Measurements from ENCODE around the gene SLC15A1. TPM values are rescaled to one million over a fixed set of nuclear protein-coding genes. Genes with fewer than 3 reads are reported as not detected.

The SLC15A1 gene
- total RNA-seq, 4 donors from 2014 or later = 0.19 to 5.3 (median 2.3) TPM

- intact Hi-C loops (cut with DNase I) = no loop called here
- no peaks in the 10 kb centered on the region for H3K9me3 ChIP-seq
- no peak for TF ChIP-seq POLR2A (IDR thresholded peaks at IDR 0.05)
- TF ChIP-seq, protein P1, sequence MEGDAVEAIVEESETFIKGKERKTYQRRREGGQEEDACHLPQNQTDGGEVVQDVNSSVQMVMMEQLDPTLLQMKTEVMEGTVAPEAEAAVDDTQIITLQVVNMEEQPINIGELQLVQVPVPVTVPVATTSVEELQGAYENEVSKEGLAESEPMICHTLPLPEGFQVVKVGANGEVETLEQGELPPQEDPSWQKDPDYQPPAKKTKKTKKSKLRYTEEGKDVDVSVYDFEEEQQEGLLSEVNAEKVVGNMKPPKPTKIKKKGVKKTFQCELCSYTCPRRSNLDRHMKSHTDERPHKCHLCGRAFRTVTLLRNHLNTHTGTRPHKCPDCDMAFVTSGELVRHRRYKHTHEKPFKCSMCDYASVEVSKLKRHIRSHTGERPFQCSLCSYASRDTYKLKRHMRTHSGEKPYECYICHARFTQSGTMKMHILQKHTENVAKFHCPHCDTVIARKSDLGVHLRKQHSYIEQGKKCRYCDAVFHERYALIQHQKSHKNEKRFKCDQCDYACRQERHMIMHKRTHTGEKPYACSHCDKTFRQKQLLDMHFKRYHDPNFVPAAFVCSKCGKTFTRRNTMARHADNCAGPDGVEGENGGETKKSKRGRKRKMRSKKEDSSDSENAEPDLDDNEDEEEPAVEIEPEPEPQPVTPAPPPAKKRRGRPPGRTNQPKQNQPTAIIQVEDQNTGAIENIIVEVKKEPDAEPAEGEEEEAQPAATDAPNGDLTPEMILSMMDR (IDR thresholded peaks at IDR 0.05) = no peak
- no peaks in the 10 kb centered on the region for H3K36me3 ChIP-seq
- 59 to 71% methylated on average over 8 of the region's 8 CpGs for WGBS, 2 donors
- H3K27ac ChIP-seq = no peak overlapping the region
- no peak overlapping the region for H3K4me3 ChIP-seq
- H3K27me3 ChIP-seq = peaks cover 0 to 15% (median 0%) of the 10 kb centered on the region in 4 donors
- H3K4me1 ChIP-seq = no peaks in the 10 kb centered on the region
- no peak for DNase-seq
These were observed 26.3 kb upstream of the SLC15A1 start for GRCh38 chr13:98778749-98779148.

DNA sequence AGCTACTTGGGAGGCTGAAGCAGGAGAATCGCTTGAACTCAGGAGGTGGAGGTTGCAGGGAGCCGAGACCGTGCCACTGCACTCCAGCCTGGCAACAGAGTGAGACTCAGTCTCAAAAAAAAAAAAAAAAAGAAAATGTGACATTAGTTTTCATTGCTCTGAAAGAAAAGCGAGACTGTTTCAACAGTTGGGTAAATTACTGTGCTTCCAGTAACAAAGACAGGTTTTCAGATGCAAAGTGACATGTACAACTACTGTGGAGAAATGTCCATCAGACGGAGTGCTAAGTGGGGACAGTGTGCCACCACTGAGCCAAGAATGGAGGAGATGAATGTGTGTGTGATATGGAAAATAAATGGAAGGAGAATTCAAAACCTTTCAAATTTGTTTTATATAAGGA is 24.2 kb upstream of the SLC15A1 start:
- H3K27me3 ChIP-seq = peaks cover 0 to 10% (median 0%) of the 10 kb centered on the region in 4 donors
- H3K27ac ChIP-seq = no peak overlapping the region
- no peak overlapping the region for H3K4me3 ChIP-seq
- H3K9me3 ChIP-seq = no peaks in the 10 kb centered on the region
- DNase-seq = no peak
- H3K4me1 ChIP-seq = no peaks in the 10 kb centered on the region
- TF ChIP-seq, protein P1 (IDR thresholded peaks at IDR 0.05) = no peak
- no peak for TF ChIP-seq POLR2A (IDR thresholded peaks at IDR 0.05)
- H3K36me3 ChIP-seq = no peaks in the 10 kb centered on the region
- intact Hi-C loops (cut with DNase I) = no loop called here
- WGBS, 2 donors = 64 to 70% methylated on average over 5 of the region's 5 CpGs

GRCh38 chr13:98775844-98776598 is 23.5 kb upstream of the SLC15A1 start:
- Histone ChIP-seq H3K9me3 (no peaks in the 10 kb centered on the region), H3K4me1 (no peaks in the 10 kb centered on the region), H3K36me3 (no peaks in the 10 kb centered on the region), H3K27me3 (peaks cover 0 to 6% (median 0%) of the 10 kb centered on the region in 4 donors), H3K27ac (no peak overlapping the region), H3K4me3 (no peak overlapping the region)
- DNase-seq = no peak
- TF ChIP-seq POLR2A (IDR thresholded peaks at IDR 0.05) = no peak
- TF ChIP-seq, protein P1 (IDR thresholded peaks at IDR 0.05) = no peak
- WGBS, 2 donors = 75 to 89% methylated on average over 16 to 17 of the region's 22 CpGs
- intact Hi-C loops (cut with DNase I) = no loop called here

DNA sequence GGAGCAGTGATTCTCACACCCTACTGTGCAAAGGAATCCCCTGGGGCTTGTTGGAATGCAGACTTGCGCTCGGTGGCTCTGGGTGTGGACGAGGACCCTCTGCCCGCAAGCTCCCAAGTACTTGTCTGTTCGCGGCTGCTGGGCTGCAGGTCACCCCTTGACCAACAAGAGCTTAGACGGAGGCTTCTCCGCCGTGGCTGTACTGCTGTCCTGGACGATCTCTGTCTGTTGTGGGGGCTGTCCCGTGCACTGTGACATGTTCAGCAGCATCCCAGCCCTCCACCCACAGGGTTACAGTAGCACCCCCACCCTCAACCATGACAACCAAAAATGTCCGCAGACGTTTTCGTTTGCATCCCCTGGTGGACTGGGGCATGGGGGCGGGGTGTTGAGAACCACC is 22.9 kb upstream of the SLC15A1 start:
- Histone ChIP-seq H3K27me3 (peaks cover 0 to 6% (median 0%) of the 10 kb centered on the region in 4 donors), H3K9me3 (no peaks in the 10 kb centered on the region), H3K4me3 (no peak overlapping the region), H3K4me1 (no peaks in the 10 kb centered on the region), H3K36me3 (no peaks in the 10 kb centered on the region), H3K27ac (no peak overlapping the region)
- intact Hi-C loops (cut with DNase I) = no loop called here
- WGBS, 2 donors = 88 to 90% methylated on average over 7 to 14 of the region's 15 CpGs
- TF ChIP-seq POLR2A (IDR thresholded peaks at IDR 0.05) = no peak
- TF ChIP-seq, protein P1 (IDR thresholded peaks at IDR 0.05) = no peak
- DNase-seq = no peak

DNA sequence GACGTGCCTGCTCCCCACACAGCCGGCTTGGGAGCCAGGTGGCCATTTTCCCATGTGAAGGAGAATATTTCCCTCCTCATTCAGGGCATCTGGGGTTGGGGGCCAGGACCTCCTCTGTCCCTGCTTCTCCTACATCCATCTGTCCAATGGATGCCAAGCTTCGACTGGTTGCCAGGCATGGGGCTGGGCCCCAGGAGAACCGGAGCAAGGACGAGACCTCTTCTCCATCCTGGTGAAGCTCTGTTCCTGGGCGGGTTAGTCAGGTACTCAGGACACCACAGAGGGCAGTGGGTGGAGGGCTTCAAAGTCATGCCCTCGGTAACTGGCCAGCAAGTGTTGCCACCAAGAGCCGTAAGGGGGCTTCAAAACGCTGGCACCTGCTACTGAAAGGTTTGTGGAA is 22.3 kb upstream of the SLC15A1 start:
- WGBS, 2 donors = 93 to 100% methylated on average over 2 to 9 of the region's 9 CpGs
- no peaks in the 10 kb centered on the region for H3K9me3 ChIP-seq
- H3K4me1 ChIP-seq = no peaks in the 10 kb centered on the region
- DNase-seq = no peak
- peaks cover 0 to 6% (median 0%) of the 10 kb centered on the region in 4 donors for H3K27me3 ChIP-seq
- intact Hi-C loops (cut with DNase I) = no loop called here
- TF ChIP-seq POLR2A (IDR thresholded peaks at IDR 0.05) = no peak
- TF ChIP-seq, protein P1 (IDR thresholded peaks at IDR 0.05) = no peak
- H3K4me3 ChIP-seq = no peak overlapping the region
- no peak overlapping the region for H3K27ac ChIP-seq
- H3K36me3 ChIP-seq = no peaks in the 10 kb centered on the region

Data from esophagus squamous epithelium (tissue), 5 donors.